A673 (cell line): ENCODE results near the gene GRIK4.

Experiments
- CTCF ChIP-seq: fragments of 300-800, 200-600 bp; sonication (generic); conservative IDR thresholded peaks from 2 replicates; pipeline ENCODE4 v1.5.1; 2017; ENCODE audit warnings: low read depth, mild to moderate bottlenecking, antibody characterized with exemption, low read length, moderate library complexity, mixed read lengths
- EZH2 ChIP-seq: fragments of 200-600 bp; sonication (generic); IDR thresholded peaks from 2 replicates; pipeline ENCODE4 v1.6.1; 2017; ENCODE audit warnings: borderline replicate concordance, low read depth, mild to moderate bottlenecking, mixed read lengths, antibody characterized with exemption, low read length; ENCODE audit not compliant: poor library complexity, severe bottlenecking

GRCh38 chr11:120561286-120561685 is 49.7 kb downstream of the GRIK4 start:
- no peak for TF ChIP-seq CTCF
- TF ChIP-seq EZH2, result no peak
